C4-2B (cell line): Measurements from ENCODE around the gene MYO7A.

Experiments
- H3K27ac ChIP-seq: fragments of 450-650 bp; 2 replicates; pipeline ENCODE4 v1.5.1; 2017
- CTCF ChIP-seq: fragments of 450-650 bp; conservative IDR thresholded peaks from 2 replicates; pipeline ENCODE4 v1.5.1; 2017; ENCODE audit warnings: mild to moderate bottlenecking
- ZFX ChIP-seq: fragments of 450-650 bp; IDR thresholded peaks from 2 replicates; pipeline ENCODE4 v1.6.1; 2017

MYO7A gene

GRCh38 chr11:77102246-77103210 is 25.5 kb upstream of the MYO7A start, which contains the start of gene OMP:
OMP (plus strand) TSS chr11:77102840; CDS start chr11:77102840, 0 bp downstream.
- TF ChIP-seq CTCF (no peak), ZFX (no peak)
- H3K27ac ChIP-seq, result no peak within 1 kb of the TSS

- H3K27ac ChIP-seq, result no peak overlapping the region
- no peak for TF ChIP-seq CTCF
- no peak for TF ChIP-seq ZFX
Measured at GRCh38 chr11:77103319-77103718, 24.7 kb upstream of the MYO7A start.

GRCh38 chr11:77104727-77105126 is 23.3 kb upstream of the MYO7A start:
- H3K27ac ChIP-seq, result no peak overlapping the region
- TF ChIP-seq ZFX, result no peak
- no peak for TF ChIP-seq CTCF

GRCh38 chr11:77106321-77106720 is 21.7 kb upstream of the MYO7A start:
- H3K27ac ChIP-seq, result no peak overlapping the region
- TF ChIP-seq ZFX, result no peak
- no peak for TF ChIP-seq CTCF

- no peak for TF ChIP-seq ZFX
- no peak for TF ChIP-seq CTCF
- H3K27ac ChIP-seq, result no peak overlapping the region
Measured at GRCh38 chr11:77106759-77107158, 21.3 kb upstream of the MYO7A start.

- no peak for TF ChIP-seq ZFX
- TF ChIP-seq CTCF, result no peak
- no peak overlapping the region for H3K27ac ChIP-seq
Measured at GRCh38 chr11:77107950-77108349, 20.1 kb upstream of the MYO7A start.

- no peak overlapping the region for H3K27ac ChIP-seq
- no peak for TF ChIP-seq ZFX
- TF ChIP-seq CTCF, result no peak
Measured at GRCh38 chr11:77108436-77108835, 19.6 kb upstream of the MYO7A start.
